Thyroid gland (tissue), 4 donors: Measurements from ENCODE around the gene TRPM4. TPM values are rescaled to one million over a fixed set of nuclear protein-coding genes. Genes with fewer than 3 reads are reported as not detected.

ENCODE experiments used
- DNase-seq, 2 donors: peaks; one replicate each; pipeline ENCODE4 v3.0.0-alpha.2; 2019
- H3K27ac ChIP-seq, 3 donors: fragments of 200-600 bp; sonication (generic); 1 replicate in 2 of 3; 2 replicates in 1 of 3; pipeline ENCODE4 v1.5.1; 2016 to 2019; ENCODE audit warnings: mild to moderate bottlenecking in 1 of 3, moderate library complexity in 1 of 3
- H3K27me3 ChIP-seq: fragments of 200-600 bp; sonication (generic); one replicate; pipeline ENCODE4 v1.5.1; 2019
- H3K36me3 ChIP-seq, 2 donors: fragments of 200-600 bp; sonication (generic); one replicate each; pipeline ENCODE4 v1.5.1; 2016 to 2019
- H3K4me1 ChIP-seq, 2 donors: fragments of 200-600 bp; sonication (generic); one replicate each; pipeline ENCODE4 v1.5.1; 2017 to 2019
- H3K4me3 ChIP-seq, 3 donors: fragments of 200-600 bp; sonication (generic); replicated peaks in 1 of 3; 1 replicate in 2 of 3; 2 replicates in 1 of 3; pipeline ENCODE4 v1.5.1; 2016; ENCODE audit warnings: mild to moderate bottlenecking in 1 of 3
- H3K9me3 ChIP-seq: fragments of 200-600 bp; sonication (generic); one replicate; pipeline ENCODE4 v1.5.1; 2017
- POLR2A ChIP-seq, 2 donors: fragments of 450-650 bp; IDR thresholded peaks; one replicate each; pipeline ENCODE4 v1.6.1; 2017; ENCODE audit warnings: antibody characterized with exemption in 2 of 2, mild to moderate bottlenecking in 2 of 2, moderate library complexity in 1 of 2
- WGBS, 2 donors: methylation state at CpG; one replicate each; pipeline ENCODE4 v1.1.5; 2017; 5-methylcytosine and 5-hydroxymethylcytosine counted together
- intact Hi-C: fragments of 100-400 bp; cut with DNase I; formaldehyde crosslinking; loops from one replicate; pipeline ENCODE4 v1.15.1; 2023
- total RNA-seq, 4 donors: library from RNA; depleted of rRNA; stranded (reverse); fragments of >200 nt; gene quantifications; one replicate each; pipeline ENCODE4 v1.2.3, GENCODE V29; 2016
- TF ChIP-seq, protein P1 (sequence below), 6 experiments: fragments of 200-600 bp in 3 of 6; fragments of 450-650 bp in 3 of 6; sonication (generic) in 3 of 6; IDR thresholded peaks; one replicate each; pipeline ENCODE4 v1.5.1; 2016 to 2019; ENCODE audit warnings: antibody characterized with exemption in 6 of 6, mild to moderate bottlenecking in 2 of 6, inconsistent platforms in 1 of 6, moderate library complexity in 1 of 6

The TRPM4 gene
- total RNA-seq, 4 donors from 2014 or later: 18.4 to 36.4 (median 26.1) TPM

DNA sequence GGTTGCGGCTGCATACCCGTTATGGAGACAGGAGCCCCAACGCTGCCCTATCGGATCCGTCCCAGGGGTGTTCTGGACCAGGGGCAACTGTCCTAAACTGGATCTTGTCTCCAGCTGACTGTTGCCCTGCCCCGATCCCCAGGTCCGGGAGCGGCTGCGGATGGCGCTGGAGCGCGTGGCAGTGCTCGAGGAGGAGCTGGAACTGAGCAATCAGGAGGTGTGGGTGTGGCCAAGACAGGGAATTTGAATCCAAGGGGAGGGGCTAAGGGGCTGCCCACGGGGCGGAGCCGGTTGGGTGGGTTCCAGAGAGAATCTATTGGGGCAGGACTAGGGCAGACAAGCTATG, 28.4 kb upstream of the TRPM4 start:
- no peaks in the 10 kb centered on the region for H3K36me3 ChIP-seq
- TF ChIP-seq POLR2A (IDR thresholded peaks at IDR 0.05): no peak
- TF ChIP-seq, protein P1, sequence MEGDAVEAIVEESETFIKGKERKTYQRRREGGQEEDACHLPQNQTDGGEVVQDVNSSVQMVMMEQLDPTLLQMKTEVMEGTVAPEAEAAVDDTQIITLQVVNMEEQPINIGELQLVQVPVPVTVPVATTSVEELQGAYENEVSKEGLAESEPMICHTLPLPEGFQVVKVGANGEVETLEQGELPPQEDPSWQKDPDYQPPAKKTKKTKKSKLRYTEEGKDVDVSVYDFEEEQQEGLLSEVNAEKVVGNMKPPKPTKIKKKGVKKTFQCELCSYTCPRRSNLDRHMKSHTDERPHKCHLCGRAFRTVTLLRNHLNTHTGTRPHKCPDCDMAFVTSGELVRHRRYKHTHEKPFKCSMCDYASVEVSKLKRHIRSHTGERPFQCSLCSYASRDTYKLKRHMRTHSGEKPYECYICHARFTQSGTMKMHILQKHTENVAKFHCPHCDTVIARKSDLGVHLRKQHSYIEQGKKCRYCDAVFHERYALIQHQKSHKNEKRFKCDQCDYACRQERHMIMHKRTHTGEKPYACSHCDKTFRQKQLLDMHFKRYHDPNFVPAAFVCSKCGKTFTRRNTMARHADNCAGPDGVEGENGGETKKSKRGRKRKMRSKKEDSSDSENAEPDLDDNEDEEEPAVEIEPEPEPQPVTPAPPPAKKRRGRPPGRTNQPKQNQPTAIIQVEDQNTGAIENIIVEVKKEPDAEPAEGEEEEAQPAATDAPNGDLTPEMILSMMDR (IDR thresholded peaks at IDR 0.05): no peak
- no peaks in the 10 kb centered on the region for H3K9me3 ChIP-seq
- no peak for DNase-seq
- no peak overlapping the region for H3K27ac ChIP-seq
- no peak overlapping the region for H3K4me3 ChIP-seq
- H3K4me1 ChIP-seq: peaks cover 17 to 24% of the 10 kb centered on the region in 2 donors
- H3K27me3 ChIP-seq: no peaks in the 10 kb centered on the region
- 61 to 82% methylated on average over 16 of the region's 16 CpGs for WGBS, 2 donors
- intact Hi-C loops: no loop called here

DNA sequence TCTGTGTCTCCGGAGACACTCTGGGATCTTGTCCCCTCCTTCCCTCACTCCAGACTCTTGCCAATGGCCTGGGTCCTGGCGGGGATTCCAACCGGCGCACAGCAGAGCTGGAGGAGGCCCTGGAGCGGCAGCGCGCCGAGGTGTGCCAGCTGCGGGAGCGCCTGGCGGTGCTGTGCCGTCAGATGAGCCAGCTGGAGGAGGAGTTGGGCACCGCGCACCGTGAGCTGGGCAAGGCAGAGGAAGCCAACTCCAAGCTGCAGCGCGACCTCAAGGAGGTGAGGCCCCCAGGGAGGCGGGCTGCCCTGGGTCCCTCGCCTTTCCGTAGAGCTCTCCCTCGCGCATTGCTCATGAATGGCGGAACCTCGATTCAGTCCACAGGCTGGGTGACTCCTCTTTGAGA, 27.3 kb upstream of the TRPM4 start:
- H3K4me1 ChIP-seq: peaks cover 17 to 27% of the 10 kb centered on the region in 2 donors
- H3K9me3 ChIP-seq: no peaks in the 10 kb centered on the region
- H3K4me3 ChIP-seq: no peak overlapping the region
- H3K36me3 ChIP-seq: no peaks in the 10 kb centered on the region
- no peak overlapping the region for H3K27ac ChIP-seq
- H3K27me3 ChIP-seq: no peaks in the 10 kb centered on the region
- intact Hi-C loops: no loop called here
- no peak for TF ChIP-seq POLR2A (IDR thresholded peaks at IDR 0.05)
- TF ChIP-seq, protein P1 (IDR thresholded peaks at IDR 0.05): no peak
- WGBS, 2 donors: 91 to 94% methylated on average over 24 of the region's 24 CpGs
- no peak for DNase-seq

DNA sequence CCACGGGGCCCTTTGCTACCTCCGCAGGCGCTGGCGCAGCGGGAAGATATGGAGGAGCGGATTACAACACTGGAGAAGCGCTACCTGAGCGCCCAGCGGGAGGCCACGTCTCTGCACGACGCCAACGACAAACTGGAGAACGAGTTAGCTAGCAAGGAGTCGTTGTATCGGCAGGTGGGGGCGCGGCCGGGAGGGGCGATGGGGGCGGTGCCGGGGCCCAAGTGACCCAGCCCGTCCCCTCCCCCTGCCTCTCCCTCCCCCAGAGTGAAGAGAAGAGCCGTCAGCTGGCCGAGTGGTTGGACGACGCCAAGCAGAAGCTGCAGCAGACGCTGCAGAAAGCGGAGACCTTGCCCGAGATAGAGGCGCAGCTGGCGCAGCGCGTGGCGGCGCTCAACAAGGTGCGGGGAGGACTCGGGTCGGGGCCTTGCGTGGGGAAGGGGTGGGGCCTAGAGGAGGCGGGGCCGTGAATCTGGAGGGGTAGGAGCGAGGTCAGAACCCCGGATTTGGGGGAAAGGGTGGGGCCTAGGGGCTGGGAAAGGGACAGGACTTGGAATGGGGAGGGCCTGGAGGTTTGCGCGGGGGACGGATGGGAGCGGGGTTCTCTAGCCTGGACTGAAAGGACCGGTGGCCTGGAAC, 24.5 kb upstream of the TRPM4 start:
- intact Hi-C loops: no loop called here
- peak; percentile 42 to 59 for DNase-seq
- no peaks in the 10 kb centered on the region for H3K9me3 ChIP-seq
- H3K27ac ChIP-seq: no peak overlapping the region
- no peaks in the 10 kb centered on the region for H3K36me3 ChIP-seq
- peaks cover 13 to 22% of the 10 kb centered on the region in 2 donors for H3K4me1 ChIP-seq
- H3K4me3 ChIP-seq: no peak overlapping the region
- no peaks in the 10 kb centered on the region for H3K27me3 ChIP-seq
- TF ChIP-seq, protein P1 (IDR thresholded peaks at IDR 0.05): no peak
- no peak for TF ChIP-seq POLR2A (IDR thresholded peaks at IDR 0.05)
- WGBS, 2 donors: 29 to 31% methylated on average over 21 to 44 of the region's 49 CpGs

DNA sequence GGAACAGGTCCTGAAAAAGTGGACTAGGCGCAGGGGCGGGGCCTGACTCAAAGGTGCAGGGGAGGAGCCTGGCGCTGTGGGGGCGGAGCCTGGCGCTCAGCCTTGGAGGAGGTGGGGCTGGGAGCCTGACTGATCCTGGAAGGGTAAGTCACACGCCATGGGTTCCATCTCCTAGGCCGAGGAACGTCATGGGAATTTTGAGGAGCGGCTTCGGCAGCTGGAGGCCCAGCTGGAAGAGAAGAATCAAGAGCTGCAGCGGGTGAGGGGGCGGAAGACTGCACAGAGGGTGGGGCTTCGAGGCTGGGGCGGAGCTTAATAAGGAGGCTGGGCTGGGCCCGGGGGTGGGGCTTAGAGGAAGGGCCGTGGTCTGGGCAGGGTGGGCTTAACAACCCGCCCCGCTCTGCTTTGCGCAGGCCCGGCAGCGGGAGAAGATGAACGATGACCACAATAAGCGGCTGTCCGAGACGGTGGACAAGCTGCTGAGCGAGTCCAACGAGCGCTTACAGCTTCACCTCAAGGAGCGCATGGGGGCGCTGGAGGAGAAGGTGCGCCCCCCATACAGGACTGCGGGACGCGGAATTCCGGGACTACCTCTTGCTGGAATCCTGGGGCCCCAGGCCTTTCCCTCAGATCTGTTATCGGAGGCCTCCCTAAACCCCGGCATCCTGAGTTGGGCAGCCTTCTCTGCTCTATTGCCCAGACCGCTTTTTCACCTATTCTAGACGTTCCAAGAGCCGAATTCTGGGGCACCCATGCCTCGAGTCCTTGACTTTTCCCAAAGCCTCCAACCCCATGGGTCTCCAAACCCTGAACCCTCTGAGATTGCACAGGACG, 23.8 kb upstream of the TRPM4 start:
- no peak overlapping the region for H3K4me3 ChIP-seq
- intact Hi-C loops: no loop called here
- WGBS, 2 donors: 29 to 31% methylated on average over 34 to 40 of the region's 42 CpGs

More for the DNA sequence above, 23.8 kb upstream of the TRPM4 start:
- no peaks in the 10 kb centered on the region for H3K36me3 ChIP-seq
- peak; percentile 78 to 82 for DNase-seq
- H3K9me3 ChIP-seq: no peaks in the 10 kb centered on the region
- TF ChIP-seq, protein P1 (IDR thresholded peaks at IDR 0.05): no peak
- TF ChIP-seq POLR2A (IDR thresholded peaks at IDR 0.05): no peak
- H3K27ac ChIP-seq: no peak overlapping the region
- H3K4me1 ChIP-seq: peaks cover 7 to 15% of the 10 kb centered on the region in 2 donors
- no peaks in the 10 kb centered on the region for H3K27me3 ChIP-seq
